Measurements from ENCODE around the gene ALDH3B1.
A peak's percentile ranks its signal among the peaks of the same experiment; 100 is the strongest.

DNA sequence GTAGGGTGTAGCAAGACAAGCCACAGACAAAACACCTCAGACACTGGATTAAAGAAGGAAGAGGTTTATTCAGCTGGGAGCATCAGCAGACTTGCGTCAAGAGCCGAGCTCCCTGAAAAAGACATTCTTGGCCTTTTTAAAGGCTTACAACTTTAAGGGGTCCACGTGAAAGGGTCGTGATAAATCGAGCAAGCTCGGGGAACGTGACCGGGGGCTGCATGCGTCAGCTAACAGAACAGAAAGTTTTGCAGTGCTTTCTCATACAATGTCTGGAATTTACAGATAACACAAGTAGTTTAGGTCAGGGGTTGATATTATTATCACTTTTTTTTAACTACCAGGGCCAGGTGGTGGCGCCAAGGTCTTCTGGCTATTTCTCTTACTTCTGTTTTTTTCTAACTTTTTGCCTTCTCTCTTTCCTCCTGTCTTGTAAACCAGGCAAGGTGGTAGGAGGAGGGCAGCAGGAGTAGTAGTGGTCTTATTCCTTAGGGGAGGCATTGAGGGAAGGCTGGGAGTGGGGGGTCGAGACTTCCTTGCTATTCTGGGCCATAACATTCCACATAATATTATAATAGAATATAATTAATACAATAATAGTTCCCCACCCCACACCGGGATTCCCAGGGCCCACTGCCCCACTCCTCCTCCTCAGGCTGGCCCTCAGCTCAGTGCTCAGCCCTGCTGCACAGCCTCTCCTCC is 587 bp upstream of the ALDH3B1 start:
- TF ChIP-seq CTCF (conservative IDR thresholded peaks at IDR 0.05; ENCODE audit: low read depth, low read length) = peak; percentile 65
- no peak for TF ChIP-seq EZH2phosphoT487 (IDR thresholded peaks at IDR 0.05; ENCODE audit: borderline replicate concordance, low read length)

Measured in PC-3 (cell line).